Activated naive CD4-positive, alpha-beta T cell treated with anti-CD3 and anti-CD28 coated beads, Interleukin-2, amount 50 U/mL, for 72 hours (primary cell): ENCODE results near the gene MRPL55. TPM values are rescaled to one million over a fixed set of nuclear protein-coding genes. Genes with fewer than 3 reads are reported as not detected.
A peak's percentile ranks its signal among the peaks of the same experiment; 100 is the strongest.

ENCODE experiments used
- ATAC-seq, 2 donors: fragments of 150-1000 bp; cut with Tn5 transposase; 2 replicates each; pipeline ENCODE4 v1.10.0; 2021; ENCODE audit warnings: mild to moderate bottlenecking in 2 of 2, moderate library complexity in 2 of 2
- DNase-seq, 2 donors: peaks; one replicate each; pipeline ENCODE4 v3.0.0; 2021 to 2022; ENCODE audit warnings: low spot score in 2 of 2
- H3K27ac Mint-ChIP-seq, 2 donors: one replicate each; pipeline ENCODE4 v1.8.0; 2022; ENCODE audit warnings: mild to moderate bottlenecking in 2 of 2, mixed read lengths in 2 of 2
- H3K36me3 Mint-ChIP-seq, 2 donors: one replicate each; pipeline ENCODE4 v1.8.0; 2022; ENCODE audit warnings: mixed read lengths in 2 of 2
- H3K9me3 Mint-ChIP-seq, 2 donors: one replicate each; pipeline ENCODE4 v1.8.0; 2022; ENCODE audit warnings: mixed read lengths in 2 of 2
- total RNA-seq, 2 donors: library from RNA; stranded (reverse); gene quantifications; one replicate each; pipeline ENCODE4 v1.2.3, GENCODE V29; 2022

Gene MRPL55
- total RNA-seq, 2 donors from 2014 or later: 50.6 to 52.5 TPM

DNA sequence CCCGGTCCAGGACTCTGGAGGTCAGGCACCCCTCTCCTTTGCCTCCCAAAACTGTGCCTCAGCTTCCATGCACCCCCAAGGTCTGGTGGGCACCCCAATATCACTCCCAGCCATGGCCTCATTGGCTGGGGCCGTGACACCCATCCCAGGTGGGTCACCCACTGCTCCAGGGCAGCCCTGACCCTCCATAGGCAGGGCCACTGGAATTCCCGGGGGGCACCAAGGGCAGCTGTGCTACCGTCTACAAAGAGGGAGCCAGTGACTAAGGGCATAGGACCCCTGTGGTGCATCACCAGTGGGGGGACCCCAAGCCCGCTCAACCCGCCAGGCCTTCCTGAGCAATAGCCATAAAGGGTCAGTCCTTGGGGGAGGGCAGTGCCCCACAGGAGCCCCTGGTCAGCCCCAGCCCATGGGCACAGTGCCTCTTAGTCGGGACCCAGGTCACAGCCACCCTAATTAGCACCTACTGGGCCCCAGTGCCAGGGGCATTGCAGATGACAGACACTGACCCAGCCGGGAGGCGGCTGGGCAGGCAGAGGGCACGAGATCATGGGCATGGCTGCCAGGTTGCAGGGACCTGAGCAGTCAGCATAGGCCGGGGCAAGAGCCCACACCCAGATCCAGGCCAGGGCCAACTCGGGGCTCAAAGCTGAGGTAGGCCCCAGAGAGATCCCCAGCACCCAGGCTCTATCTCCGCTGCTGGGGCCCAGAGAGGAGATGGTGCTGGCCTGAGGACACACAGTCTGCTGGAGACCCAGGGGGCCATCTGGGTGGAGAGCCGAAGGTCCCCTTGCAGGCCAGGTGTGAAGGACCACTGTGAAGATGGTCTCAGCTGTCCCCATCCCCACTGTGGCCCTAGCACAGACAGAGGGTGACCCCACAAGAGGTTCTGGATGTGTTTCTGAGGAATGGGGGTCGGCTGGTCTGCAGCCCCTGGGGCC is 45.6 kb downstream of the MRPL55 start:
- H3K9me3 Mint-ChIP-seq: no peaks in the 10 kb centered on the region
- H3K27ac Mint-ChIP-seq: no peak overlapping the region
- DNase-seq: no peak
- no peak for ATAC-seq
- H3K36me3 Mint-ChIP-seq: peaks cover 0 to 5% of the 10 kb centered on the region in 2 donors

GRCh38 chr1:228062812-228063211 is 46.3 kb downstream of the MRPL55 start:
- no peak overlapping the region for H3K27ac Mint-ChIP-seq
- H3K9me3 Mint-ChIP-seq: no peaks in the 10 kb centered on the region
- H3K36me3 Mint-ChIP-seq: peaks cover 0 to 5% of the 10 kb centered on the region in 2 donors
- ATAC-seq (no peak), DNase-seq (peak in 1 of 2 donors; percentile 31)

GRCh38 chr1:228062085-228062791 is 46.9 kb downstream of the MRPL55 start:
- Mint-ChIP-seq H3K36me3 (peaks cover 0 to 5% of the 10 kb centered on the region in 2 donors), H3K27ac (no peak overlapping the region), H3K9me3 (no peaks in the 10 kb centered on the region)
- no peak for ATAC-seq
- DNase-seq: no peak

GRCh38 chr1:228061411-228062084 is 47.6 kb downstream of the MRPL55 start:
- DNase-seq (peak in 1 of 2 donors; percentile 47), ATAC-seq (no peak)
- peaks cover 0 to 5% of the 10 kb centered on the region in 2 donors for H3K36me3 Mint-ChIP-seq
- H3K27ac Mint-ChIP-seq: no peak overlapping the region
- no peaks in the 10 kb centered on the region for H3K9me3 Mint-ChIP-seq

- peaks cover 0 to 5% of the 10 kb centered on the region in 2 donors for H3K36me3 Mint-ChIP-seq
- no peaks in the 10 kb centered on the region for H3K9me3 Mint-ChIP-seq
- H3K27ac Mint-ChIP-seq: no peak overlapping the region
- peak in 1 of 2 donors; percentile 49 for DNase-seq
- no peak for ATAC-seq
Observed at GRCh38 chr1:228060458-228061190, 48.5 kb downstream of the MRPL55 start.

GRCh38 chr1:228059634-228060457 is 49.3 kb downstream of the MRPL55 start:
- peak; percentile 62 to 81 for ATAC-seq
- H3K36me3 Mint-ChIP-seq: peaks cover 0 to 5% of the 10 kb centered on the region in 2 donors
- no peaks in the 10 kb centered on the region for H3K9me3 Mint-ChIP-seq
- no peak overlapping the region for H3K27ac Mint-ChIP-seq
- peak; percentile 56 to 83 for DNase-seq

DNA sequence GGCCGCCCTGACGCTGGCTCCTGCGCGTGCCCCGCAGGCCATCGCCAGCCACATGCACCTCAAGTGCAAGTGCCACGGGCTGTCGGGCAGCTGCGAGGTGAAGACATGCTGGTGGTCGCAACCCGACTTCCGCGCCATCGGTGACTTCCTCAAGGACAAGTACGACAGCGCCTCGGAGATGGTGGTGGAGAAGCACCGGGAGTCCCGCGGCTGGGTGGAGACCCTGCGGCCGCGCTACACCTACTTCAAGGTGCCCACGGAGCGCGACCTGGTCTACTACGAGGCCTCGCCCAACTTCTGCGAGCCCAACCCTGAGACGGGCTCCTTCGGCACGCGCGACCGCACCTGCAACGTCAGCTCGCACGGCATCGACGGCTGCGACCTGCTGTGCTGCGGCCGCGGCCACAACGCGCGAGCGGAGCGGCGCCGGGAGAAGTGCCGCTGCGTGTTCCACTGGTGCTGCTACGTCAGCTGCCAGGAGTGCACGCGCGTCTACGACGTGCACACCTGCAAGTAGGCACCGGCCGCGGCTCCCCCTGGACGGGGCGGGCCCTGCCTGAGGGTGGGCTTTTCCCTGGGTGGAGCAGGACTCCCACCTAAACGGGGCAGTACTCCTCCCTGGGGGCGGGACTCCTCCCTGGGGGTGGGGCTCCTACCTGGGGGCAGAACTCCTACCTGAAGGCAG is 50.0 kb downstream of the MRPL55 start:
- no peak overlapping the region for H3K27ac Mint-ChIP-seq
- peaks cover 0 to 5% of the 10 kb centered on the region in 2 donors for H3K36me3 Mint-ChIP-seq
- DNase-seq (no peak), ATAC-seq (peak; percentile 55 to 68)
- no peaks in the 10 kb centered on the region for H3K9me3 Mint-ChIP-seq

DNA sequence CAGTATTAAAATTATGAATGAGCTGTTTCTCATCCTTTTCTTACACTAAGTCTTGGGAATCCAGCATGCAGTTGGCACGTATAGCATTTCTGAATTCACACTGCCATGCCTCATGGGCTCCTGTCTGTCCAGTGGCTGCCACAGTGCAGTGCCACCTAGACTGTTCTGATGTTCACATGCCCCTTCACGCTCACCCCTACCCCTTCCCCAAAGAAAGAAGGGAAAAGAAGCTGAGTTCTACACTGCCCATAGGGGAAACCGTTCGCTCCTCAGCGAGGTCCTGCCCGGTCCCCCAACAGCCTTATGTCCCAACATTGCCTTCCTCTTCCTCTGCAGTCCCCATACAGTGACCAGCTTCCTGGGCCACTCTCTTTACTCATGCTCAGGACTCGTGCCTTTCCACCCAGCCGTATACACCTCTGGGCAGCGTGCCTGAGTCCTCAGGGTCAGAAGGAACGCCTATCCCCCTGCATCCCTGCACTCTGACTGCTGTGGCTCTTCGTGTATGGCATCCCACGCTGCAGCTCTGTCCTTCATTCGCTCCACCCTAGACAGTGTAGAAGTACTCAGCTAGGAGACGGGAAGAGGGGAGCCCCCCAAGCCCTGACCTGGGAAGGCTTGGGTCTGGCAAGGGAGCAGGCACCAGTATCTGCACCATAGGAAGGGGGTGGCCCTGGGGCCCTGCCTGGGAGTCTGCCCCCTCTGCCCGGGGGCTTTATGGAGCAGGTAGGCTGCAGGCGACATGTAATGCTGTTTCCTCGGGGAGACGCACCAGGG is 50.7 kb downstream of the MRPL55 start:
- no peak for ATAC-seq
- peak in 1 of 2 donors; percentile 51 for DNase-seq
- peaks cover 0 to 3% of the 10 kb centered on the region in 2 donors for H3K9me3 Mint-ChIP-seq
- H3K27ac Mint-ChIP-seq: no peak overlapping the region
- H3K36me3 Mint-ChIP-seq: peaks cover 0 to 5% of the 10 kb centered on the region in 2 donors

Other genes with a start within 250 kb of the MRPL55 start
- not detected for gene WNT9A, start 161.4 kb downstream of the MRPL55 start, total RNA-seq
- gene WNT3A, start 102.3 kb downstream of the MRPL55 start, total RNA-seq: under 1 TPM in 1 of 2 donors, not detected in 1; 0.08 TPM
- gene ARF1, start 26.6 kb downstream of the MRPL55 start, total RNA-seq: 100 to 1,000 TPM; 308 to 333 TPM
- 10 to 100 TPM; 17.6 to 19.4 TPM for gene C1orf35, start 6.0 kb downstream of the MRPL55 start, total RNA-seq
- gene GUK1, start 31.0 kb upstream of the MRPL55 start, total RNA-seq: 100 to 1,000 TPM; 206 to 293 TPM
- under 1 TPM; 0.16 to 0.86 TPM for gene GJC2, start 40.6 kb upstream of the MRPL55 start, total RNA-seq
- 10 to 100 TPM in 1 of 2 donors, 1 to 10 TPM in 1; 3.2 to 12.8 TPM for gene IBA57, start 56.5 kb upstream of the MRPL55 start, total RNA-seq
- 10 to 100 TPM; 20.8 to 37.5 TPM for gene OBSCN, start 98.7 kb upstream of the MRPL55 start, total RNA-seq